ENCODE results near the gene OR5AU1. TPM values are rescaled to one million over a fixed set of nuclear protein-coding genes. Genes with fewer than 3 reads are reported as not detected.

Gene OR5AU1
- total RNA-seq (not detected), polyA plus RNA-seq (not detected)

GRCh38 chr14:21155963-21156362, at the start of gene OR5AU1:
Gene OR5AU1, minus strand, starts transcription at chr14:21156063. Its CDS starts 191 bp downstream, at chr14:21155872.
- DNase-seq (ENCODE audit: extremely low spot score): no peak
- Histone ChIP-seq H3K4me1 (ENCODE audit: insufficient read depth) (no peaks in the 10 kb centered on the region), H3K4me3 (ENCODE audit: low read depth, low read length) (no peak within 1 kb of the TSS), H3K36me3 (ENCODE audit: insufficient read depth) (no peaks in the 10 kb centered on the region), H3K27ac (ENCODE audit: low read depth) (no peak within 1 kb of the TSS)

DNA sequence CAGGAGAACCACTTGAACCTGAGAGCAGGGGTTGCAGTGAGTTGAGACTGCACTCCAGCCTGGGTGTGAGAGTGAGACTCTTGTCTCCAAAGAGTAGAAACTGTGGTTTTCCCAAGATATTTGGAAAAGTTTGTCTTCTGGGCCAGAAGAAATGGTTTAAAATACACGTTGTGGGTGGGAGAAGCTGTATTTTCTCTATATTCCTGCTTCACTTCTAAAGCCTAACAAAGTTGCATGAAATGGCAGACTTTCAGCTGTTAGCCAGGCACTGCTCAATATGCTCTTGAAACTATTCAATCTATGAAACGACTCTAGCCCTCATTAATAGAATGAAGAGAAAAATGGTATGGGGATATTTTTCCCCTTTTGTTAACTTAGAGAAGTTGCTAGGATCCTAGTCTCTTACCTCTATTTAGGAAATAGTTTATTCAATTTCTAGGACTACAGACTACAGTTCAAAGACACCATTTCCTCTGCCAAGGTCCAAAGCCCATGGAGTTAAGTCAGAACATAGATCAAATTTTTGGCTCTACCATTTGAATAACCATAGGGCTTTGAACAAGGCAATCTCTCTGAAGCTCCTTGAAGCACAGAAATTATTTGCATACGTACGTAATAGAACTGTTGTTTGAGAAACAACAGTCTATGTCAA, 49.3 kb upstream of the OR5AU1 start:
- 67% methylated on average over 4 of the region's 4 CpGs for WGBS
- Histone ChIP-seq H3K4me3 (ENCODE audit: low read depth, low read length) (no peak overlapping the region), H3K27ac (ENCODE audit: low read depth) (no peak overlapping the region), H3K36me3 (ENCODE audit: insufficient read depth) (peaks cover 11% of the 10 kb centered on the region), H3K4me1 (ENCODE audit: insufficient read depth) (no peaks in the 10 kb centered on the region)
- DNase-seq (ENCODE audit: extremely low spot score): no peak

DNA sequence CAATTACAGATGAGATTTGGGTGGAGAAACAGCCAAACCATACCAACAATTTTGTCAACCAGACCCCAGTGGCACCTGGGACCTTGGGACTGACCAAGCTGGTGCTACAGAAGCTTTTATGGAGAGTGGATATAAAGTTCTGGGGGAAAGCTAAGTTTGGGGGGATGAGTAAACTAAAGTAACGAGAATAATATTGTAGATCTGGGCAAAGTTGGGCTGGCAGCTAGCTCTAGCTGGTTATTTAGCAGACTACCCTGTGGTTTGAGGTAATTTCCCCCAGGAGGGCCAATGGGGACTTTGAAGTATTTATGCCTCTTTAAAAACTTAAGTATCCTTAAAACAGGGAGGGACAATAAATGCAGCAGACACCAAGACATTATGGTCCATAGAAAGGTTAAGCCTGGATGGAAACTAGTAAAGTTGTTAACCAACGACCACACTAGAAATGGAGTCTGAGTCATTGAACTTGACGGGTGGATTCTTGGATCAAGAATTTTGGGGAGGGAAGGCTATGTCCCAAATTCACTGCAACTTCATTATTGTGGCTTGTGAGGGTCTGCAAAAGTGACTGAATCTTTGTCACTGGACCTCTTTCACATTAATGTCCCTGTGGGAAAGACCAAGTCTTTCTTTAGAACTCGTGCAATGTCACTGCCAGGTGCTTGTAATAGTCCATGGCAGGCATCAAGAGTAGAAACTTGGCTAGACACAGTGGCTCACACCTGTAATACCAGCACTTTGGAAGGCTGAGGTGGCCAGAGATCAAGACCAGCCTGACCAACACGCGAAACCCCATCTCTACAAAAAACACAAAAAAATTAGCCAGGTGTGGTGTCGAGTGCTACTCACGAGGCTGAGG, 48.5 kb upstream of the OR5AU1 start:
- DNase-seq (ENCODE audit: extremely low spot score): no peak
- Histone ChIP-seq H3K36me3 (ENCODE audit: insufficient read depth) (peaks cover 8% of the 10 kb centered on the region), H3K4me1 (ENCODE audit: insufficient read depth) (no peaks in the 10 kb centered on the region), H3K27ac (ENCODE audit: low read depth) (no peak overlapping the region), H3K4me3 (ENCODE audit: low read depth, low read length) (no peak overlapping the region)
- WGBS: 85% methylated on average over 8 of the region's 8 CpGs

DNA sequence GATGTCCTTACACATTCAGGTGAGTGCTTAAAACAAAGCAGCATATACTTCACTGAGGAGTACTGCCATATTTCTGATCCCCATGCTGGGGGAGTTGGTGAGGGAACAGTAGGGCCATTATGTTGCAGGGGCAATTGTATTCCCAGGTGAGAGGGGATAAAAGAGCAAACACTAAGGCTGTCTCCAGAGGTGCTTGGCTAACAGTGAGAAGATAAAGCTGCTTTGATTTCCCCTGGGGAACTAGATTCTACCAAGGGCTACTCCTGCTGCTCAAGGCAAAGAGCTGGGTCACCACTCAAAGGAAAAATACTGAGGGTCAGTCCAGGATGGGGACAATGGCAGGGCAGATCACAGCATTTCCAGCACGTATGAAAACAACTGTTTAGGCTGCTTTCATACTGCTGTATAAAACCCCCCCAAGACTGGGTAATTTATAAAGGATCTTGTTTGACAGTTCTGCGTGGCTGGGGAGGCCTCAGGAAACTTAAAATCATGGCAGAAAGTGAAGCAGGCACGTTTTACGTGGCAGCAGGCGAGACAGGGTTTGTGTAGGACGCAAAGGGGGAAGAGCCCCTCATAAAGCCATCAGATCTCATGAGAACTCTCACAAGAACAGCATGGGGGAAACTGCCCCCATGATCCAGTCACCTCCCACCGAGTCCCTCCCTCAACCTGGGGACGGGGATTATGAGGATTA, 47.8 kb upstream of the OR5AU1 start:
- Histone ChIP-seq H3K36me3 (ENCODE audit: insufficient read depth) (peaks cover 5% of the 10 kb centered on the region), H3K4me1 (ENCODE audit: insufficient read depth) (no peaks in the 10 kb centered on the region), H3K27ac (ENCODE audit: low read depth) (no peak overlapping the region), H3K4me3 (ENCODE audit: low read depth, low read length) (no peak overlapping the region)
- 63% methylated on average over 8 of the region's 8 CpGs for WGBS
- DNase-seq (ENCODE audit: extremely low spot score): no peak

- Histone ChIP-seq H3K27ac (ENCODE audit: low read depth) (no peak overlapping the region), H3K4me3 (ENCODE audit: low read depth, low read length) (no peak overlapping the region), H3K36me3 (ENCODE audit: insufficient read depth) (peaks cover 2% of the 10 kb centered on the region), H3K4me1 (ENCODE audit: insufficient read depth) (no peaks in the 10 kb centered on the region)
- WGBS: 93% methylated on average over 4 of the region's 4 CpGs
- DNase-seq (ENCODE audit: extremely low spot score): no peak
Measured at GRCh38 chr14:21202463-21203358, 46.8 kb upstream of the OR5AU1 start.

- WGBS: 77% methylated on average over 12 of the region's 12 CpGs
- Histone ChIP-seq H3K36me3 (ENCODE audit: insufficient read depth) (peaks cover 2% of the 10 kb centered on the region), H3K27ac (ENCODE audit: low read depth) (no peak overlapping the region), H3K4me1 (ENCODE audit: insufficient read depth) (no peaks in the 10 kb centered on the region), H3K4me3 (ENCODE audit: low read depth, low read length) (no peak overlapping the region)
- DNase-seq (ENCODE audit: extremely low spot score): no peak
Measured at GRCh38 chr14:21201732-21202462, 46.0 kb upstream of the OR5AU1 start.

DNA sequence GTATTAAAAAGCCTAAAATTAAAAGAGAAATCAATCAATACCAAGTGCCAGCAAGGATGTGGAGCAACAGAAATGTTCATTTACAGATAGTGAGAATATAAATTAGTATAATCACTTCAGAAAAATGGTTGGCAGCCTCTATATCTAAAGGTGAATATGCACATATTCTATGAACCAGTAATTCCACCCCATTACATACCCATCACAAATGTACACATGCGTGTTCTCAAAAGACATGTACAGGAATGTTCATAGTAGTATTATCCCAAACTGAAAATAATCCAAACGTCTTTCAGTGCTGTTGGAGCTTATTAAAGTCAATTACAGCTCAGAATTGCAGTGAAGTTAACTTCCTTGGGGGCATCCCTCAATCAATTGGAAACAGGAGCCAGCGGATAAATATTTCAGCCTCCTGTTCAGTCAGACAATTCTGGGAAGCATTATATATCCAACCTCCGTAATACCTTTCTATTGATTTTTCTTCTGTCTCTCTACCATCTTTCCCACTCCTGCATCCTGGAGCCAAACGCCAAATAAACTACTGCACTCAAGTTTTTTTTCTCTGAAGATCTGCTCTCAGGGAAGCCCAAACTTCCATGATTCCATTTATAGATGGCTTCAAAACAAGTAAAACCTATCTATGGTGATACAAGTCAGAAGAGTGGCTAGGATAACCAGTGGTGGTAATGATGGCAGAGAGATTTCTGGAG, 45.0 kb upstream of the OR5AU1 start:
- peaks cover 2% of the 10 kb centered on the region for H3K36me3 ChIP-seq (ENCODE audit: insufficient read depth)
- H3K27ac ChIP-seq (ENCODE audit: low read depth): no peak overlapping the region
- no peaks in the 10 kb centered on the region for H3K4me1 ChIP-seq (ENCODE audit: insufficient read depth)
- H3K4me3 ChIP-seq (ENCODE audit: low read depth, low read length): no peak overlapping the region
- WGBS: 78% methylated on average over 5 of the region's 5 CpGs
- no peak for DNase-seq (ENCODE audit: extremely low spot score)

- no peak overlapping the region for H3K4me3 ChIP-seq (ENCODE audit: low read depth, low read length)
- WGBS: 78% methylated on average over 3 of the region's 3 CpGs
- DNase-seq (ENCODE audit: extremely low spot score): no peak
- H3K4me1 ChIP-seq (ENCODE audit: insufficient read depth): no peaks in the 10 kb centered on the region
- H3K36me3 ChIP-seq (ENCODE audit: insufficient read depth): no peaks in the 10 kb centered on the region
- H3K27ac ChIP-seq (ENCODE audit: low read depth): no peak overlapping the region
Measured at GRCh38 chr14:21199611-21200560, 44.0 kb upstream of the OR5AU1 start.

DNA sequence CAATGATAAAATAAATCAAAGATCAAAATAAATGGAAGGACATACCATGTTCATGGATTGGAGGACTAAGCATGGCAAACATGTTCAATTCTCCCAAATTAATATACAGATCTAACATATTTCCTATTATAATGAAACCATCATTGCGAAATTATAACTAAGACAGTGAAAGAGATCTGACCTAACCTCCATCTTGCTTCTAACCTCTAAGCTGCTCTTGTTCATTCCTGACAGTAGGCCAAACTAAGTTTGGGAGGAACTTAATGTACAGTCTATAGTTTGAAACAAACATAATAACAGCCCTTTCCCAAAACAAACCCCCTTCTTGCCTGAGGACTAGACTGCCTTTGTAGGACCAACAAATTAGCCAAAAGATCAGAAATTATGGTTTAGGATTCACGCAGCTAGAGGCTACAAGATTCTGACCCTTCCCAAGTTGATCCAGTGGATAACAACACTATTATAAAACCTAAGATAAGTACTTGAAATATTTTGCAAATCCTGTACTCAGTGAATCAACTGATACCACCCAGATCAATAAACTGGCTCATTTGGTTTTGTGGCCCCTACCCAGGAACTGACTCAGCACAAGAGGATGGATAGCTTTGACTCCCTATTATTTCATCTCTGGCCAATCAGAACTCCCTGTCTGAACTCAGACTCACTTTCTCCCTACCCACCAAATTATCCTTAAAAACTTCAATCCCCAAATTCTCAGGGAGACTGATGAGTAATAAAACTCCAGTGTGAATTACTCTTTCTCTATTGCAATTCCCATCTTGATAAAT, 41.7 kb upstream of the OR5AU1 start:
- H3K4me1 ChIP-seq (ENCODE audit: insufficient read depth): no peaks in the 10 kb centered on the region
- no peak overlapping the region for H3K4me3 ChIP-seq (ENCODE audit: low read depth, low read length)
- no peak overlapping the region for H3K27ac ChIP-seq (ENCODE audit: low read depth)
- no peak for DNase-seq (ENCODE audit: extremely low spot score)
- no peaks in the 10 kb centered on the region for H3K36me3 ChIP-seq (ENCODE audit: insufficient read depth)
- WGBS: 91% methylated on average over 2 of the region's 2 CpGs

- DNase-seq (ENCODE audit: extremely low spot score): no peak
- no peak overlapping the region for H3K4me3 ChIP-seq (ENCODE audit: low read depth, low read length)
- no peaks in the 10 kb centered on the region for H3K4me1 ChIP-seq (ENCODE audit: insufficient read depth)
- no peaks in the 10 kb centered on the region for H3K36me3 ChIP-seq (ENCODE audit: insufficient read depth)
- no peak overlapping the region for H3K27ac ChIP-seq (ENCODE audit: low read depth)
Measured at GRCh38 chr14:21194597-21194996, 38.7 kb upstream of the OR5AU1 start.
